Stimulated activated CD8-positive, alpha-beta memory T cell treated with anti-CD3 and anti-CD28 coated beads, Interleukin-7, amount 100 ng/mL, for 48 hours (primary cell): ENCODE measurements around the gene PROX1.

Experiments
- DNase-seq, 2 donors: peaks; one replicate each; pipeline ENCODE4 v3.0.0-alpha.2; 2020; ENCODE audit warnings: low read depth in 1 of 2; ENCODE audit errors: extremely low read depth in 1 of 2

Gene PROX1, protein sequence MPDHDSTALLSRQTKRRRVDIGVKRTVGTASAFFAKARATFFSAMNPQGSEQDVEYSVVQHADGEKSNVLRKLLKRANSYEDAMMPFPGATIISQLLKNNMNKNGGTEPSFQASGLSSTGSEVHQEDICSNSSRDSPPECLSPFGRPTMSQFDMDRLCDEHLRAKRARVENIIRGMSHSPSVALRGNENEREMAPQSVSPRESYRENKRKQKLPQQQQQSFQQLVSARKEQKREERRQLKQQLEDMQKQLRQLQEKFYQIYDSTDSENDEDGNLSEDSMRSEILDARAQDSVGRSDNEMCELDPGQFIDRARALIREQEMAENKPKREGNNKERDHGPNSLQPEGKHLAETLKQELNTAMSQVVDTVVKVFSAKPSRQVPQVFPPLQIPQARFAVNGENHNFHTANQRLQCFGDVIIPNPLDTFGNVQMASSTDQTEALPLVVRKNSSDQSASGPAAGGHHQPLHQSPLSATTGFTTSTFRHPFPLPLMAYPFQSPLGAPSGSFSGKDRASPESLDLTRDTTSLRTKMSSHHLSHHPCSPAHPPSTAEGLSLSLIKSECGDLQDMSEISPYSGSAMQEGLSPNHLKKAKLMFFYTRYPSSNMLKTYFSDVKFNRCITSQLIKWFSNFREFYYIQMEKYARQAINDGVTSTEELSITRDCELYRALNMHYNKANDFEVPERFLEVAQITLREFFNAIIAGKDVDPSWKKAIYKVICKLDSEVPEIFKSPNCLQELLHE

DNA sequence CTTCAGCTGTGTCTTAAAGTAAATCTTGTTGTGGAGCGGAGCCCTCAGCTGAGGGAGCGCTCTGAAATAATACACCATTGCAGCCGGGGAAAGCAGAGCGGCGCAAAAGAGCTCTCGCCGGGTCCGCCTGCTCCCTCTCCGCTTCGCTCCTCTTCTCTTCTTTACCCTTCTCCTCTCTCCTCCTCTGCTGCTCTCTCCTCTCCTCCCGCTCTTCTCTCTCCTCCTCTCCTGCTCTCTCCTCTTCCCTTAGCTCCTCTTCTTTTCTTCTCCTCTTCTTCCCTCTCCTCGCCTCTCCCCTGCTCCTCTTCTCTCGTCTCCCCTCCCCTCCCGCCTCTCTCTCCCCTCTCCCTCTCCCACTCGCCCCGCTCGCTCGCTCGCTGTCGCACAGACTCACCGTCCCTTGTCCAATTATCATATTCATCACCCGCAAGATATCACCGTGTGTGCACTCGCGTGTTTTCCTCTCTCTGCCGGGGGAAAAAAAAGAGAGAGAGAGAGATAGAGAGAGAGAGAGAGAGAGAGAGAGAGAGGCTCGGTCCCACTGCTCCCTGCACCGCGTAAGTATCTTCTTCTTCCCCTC, at the start of gene PROX1:
Gene PROX1 (plus strand): TSS at position 47 of the 580 bp plus-strand sequence. CDS start 8,563 bp downstream, outside the sequence.
- no peak for DNase-seq

DNA sequence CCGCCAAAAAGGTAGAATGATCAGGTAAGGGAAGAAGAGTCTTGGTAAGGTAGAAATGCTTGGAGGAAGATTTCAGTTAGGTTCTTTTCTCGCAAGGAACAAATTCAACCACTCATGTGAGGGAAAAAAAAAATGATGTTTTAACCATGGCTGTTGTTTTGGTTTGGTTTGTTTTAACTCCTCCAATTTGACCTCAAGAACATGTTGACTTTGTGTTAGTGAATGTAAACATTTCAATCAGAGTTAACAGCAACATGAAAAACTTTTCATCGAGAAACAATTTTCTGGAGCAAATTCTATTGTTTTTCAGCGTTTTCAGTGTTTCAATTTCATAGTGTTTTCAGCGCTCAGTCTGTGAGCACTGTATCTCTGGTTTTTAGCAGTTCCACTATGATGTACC, 49.0 kb upstream of the PROX1 start:
- no peak for DNase-seq

DNA sequence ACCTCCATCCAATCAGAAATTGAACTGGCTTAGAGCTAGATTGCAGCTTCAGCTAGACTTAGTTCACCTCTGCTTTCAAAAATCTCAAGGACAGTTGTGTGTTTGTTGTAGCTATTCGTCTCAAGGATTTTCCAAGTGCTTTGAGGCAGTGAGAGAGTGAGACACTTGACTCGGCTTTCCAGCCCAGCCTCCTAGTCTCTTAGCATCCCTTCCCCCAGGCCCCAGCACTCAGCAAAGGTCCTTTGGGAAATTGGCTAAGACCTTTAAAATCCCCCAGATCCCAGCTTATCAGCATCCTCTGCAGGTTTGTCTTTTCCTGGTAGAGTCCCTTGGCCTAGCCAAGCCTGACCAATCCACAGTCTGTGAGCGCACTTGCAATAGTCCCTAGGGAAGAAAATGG, 47.9 kb upstream of the PROX1 start:
- no peak for DNase-seq

DNA sequence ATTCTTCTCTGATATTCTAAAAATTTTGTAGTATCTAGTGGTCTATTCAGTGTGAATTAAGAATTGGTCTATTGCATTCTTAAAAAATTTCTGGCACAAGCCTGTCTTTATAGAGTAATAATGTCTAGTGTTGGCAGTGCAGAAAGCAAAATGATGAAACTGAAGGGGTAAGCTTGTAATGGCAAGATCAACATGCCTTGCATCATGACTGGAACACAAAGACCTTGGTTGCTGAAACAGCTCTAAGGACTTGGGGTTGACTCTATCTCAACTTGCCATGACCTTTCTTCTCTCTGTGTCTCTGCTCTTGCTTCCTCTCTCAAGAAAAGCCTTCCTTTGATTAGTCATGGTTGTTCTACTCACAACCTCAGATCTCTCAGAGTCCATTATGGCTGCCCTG, 46.8 kb upstream of the PROX1 start:
- no peak for DNase-seq

DNA sequence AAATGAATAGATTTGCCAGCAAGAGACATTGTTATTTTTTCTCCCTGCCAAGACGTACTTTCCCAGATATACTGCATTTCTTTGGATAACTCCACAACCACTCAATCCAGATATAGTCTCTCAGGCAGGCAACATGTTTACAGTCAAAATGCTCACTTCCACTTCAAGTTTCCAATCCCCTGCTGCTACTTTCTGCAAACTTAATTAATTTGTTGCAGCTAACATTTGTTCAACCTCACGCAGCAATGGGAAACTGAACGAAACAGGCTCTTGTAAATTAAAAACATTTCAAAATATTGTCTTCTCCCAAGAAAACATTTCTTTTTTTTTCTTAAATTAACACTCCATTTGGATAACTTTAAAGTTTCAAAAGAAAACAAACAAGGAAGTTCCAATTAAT, 45.7 kb upstream of the PROX1 start:
- no peak for DNase-seq

DNA sequence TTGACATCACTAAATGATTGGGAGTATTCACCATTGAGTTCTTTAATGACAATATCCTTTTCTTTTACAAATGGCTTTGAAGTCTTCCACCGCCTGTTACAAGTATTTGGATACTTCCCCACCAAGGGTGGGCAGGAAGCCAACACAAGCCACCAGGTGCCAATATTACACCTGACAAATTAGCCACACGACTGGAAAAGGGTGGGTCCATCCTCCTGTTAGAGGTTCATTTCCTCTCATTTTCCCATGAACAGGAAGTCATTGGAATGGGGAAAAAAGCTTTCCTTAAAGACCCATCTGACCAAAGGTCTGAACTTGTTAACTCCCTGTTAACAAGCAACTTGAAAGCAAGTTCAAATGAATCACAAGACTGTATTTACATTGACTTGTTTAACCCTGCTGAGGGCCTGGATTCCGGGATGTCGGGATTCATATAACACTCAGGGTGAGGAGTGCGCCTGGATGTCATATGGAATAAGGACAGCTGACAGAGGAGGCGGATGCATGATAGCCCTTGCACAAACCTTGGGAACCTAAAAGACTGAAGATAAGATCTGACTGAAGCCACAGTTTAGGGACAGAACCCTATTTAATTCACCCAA, 40.5 kb upstream of the PROX1 start:
- no peak for DNase-seq

DNA sequence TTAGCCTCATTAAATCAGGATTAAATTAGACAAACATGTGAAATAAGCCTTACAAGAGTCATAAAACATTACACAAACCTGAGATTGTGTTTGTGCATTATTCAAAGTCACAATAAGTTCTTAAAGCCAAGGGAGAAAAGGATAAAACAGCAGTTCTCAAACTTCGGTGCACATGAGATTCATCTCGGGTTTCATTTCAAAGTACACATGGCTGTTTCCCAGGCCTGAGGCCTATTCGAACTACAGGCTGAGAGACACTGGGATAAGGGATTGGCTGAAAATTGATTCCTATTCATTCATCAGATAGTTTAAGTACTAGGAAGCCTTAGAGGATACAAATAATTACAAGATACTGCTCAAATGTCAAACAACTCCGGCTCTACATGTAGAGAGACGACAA, 35.9 kb upstream of the PROX1 start:
- no peak for DNase-seq

DNA sequence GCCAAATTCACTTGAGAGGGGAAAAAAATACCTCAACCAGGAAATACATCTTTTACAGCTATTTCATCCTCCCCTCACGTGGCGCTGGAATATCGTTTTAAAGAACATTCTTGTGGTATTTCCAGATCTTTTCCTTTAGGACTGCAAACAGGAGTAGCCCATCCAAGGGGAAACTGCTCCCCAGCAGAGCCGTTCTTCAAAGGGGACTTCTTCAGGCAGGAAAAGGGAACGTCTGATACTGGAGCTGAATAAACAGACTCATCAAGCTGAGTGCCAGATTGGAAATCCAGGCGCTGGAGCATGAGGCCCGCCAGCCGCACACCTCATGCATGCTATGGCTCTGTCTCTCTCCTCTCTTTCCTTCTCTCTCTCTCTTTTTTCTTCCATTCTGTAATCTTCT, 34.0 kb upstream of the PROX1 start:
- no peak for DNase-seq

DNA sequence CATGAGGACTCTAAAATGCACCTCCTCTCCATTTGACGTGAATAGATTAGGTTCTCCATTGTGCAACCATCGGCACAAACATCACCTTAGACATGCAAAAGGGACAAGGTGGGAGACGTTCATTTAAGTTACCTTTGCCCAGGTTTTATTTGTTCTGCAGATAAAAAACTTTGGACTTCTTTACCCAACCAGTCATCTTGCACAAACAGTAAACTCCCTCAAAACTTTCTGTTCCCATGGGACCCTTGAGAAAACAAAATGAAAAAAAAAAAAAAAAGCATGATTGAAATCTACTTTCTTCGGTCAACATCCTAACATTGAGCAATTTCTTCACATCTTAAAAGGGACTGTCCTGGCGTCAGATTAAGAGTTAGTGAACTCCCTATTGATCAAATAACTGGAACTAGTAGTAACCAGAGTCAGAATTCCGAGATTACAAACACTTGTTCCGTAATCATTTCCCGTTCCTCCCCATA, 31.4 kb upstream of the PROX1 start:
- DNase-seq: no peak

DNA sequence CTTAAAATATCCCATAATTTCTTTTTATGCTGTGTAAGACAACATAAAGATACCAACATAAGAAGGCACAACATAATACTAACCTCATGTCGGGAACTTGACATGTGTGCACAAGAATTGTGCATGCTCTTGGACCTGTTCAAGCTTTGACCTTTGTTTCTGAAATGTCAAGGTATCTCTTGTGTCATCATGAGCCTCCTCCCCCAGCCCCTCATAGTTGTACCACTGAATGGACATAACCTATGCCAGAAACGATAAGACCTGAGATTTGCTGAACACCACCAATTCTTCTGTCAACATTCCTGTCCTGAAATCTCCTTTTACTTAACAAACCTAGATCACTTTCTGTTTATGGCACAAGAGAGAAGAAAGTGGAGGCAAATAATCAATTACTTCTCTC, 29.4 kb upstream of the PROX1 start:
- no peak for DNase-seq

DNA sequence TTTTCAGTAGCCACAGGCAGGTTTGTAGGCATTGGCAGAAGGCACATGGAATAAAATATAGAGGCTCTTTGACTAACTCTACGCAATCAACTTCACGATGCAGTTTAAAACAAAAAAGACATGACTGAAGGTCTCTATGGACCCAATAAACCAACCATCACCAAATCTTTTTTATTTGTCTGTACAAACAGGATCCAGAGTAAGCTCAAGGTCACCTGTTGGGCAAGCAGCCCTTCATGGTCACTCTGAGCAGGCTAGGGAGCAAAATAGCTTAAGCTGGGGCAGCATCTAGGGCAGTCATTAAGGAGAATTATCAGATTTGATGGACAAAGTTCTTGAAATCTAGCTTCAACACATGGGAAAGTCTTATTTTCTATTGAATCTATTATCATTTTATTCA, 26.8 kb upstream of the PROX1 start:
- DNase-seq: no peak

DNA sequence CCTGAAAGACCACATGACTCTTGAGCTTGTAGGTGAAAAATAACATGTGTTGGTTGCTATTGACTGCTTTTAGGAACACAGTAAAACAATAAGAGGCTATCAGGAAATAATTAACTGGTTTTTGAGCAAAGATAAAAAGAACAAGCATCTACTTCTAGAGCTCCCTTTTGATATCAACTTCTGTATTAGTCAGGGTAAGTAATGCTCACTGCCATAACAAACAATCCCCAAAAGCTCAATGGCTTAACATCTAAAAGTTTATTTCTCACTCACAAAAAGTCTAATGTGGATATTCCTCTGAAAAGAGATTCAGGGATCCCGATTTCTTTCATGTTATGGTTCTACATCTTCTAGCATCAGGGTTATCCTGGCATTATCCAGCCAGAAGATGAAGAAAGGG, 25.3 kb upstream of the PROX1 start:
- DNase-seq: no peak

DNA sequence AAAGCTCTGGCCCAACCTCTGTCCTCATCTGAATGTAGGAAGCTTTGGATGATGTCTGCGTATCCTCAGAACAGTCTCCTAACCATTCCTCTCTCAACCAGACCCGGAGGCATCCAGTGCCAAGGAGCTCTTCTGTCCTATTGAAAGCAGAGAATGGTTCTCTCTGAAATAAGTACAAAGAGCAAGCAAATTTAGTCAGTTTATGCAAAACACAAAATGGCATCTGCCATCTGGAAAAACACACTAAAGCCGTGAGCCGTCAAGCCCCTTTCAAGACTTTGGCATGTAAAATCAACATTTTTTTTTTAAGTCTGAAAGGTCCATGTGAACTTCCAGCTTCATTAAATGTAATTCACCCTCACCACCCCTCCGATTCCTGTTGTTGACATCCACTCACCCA, 21.7 kb upstream of the PROX1 start:
- DNase-seq: no peak

DNA sequence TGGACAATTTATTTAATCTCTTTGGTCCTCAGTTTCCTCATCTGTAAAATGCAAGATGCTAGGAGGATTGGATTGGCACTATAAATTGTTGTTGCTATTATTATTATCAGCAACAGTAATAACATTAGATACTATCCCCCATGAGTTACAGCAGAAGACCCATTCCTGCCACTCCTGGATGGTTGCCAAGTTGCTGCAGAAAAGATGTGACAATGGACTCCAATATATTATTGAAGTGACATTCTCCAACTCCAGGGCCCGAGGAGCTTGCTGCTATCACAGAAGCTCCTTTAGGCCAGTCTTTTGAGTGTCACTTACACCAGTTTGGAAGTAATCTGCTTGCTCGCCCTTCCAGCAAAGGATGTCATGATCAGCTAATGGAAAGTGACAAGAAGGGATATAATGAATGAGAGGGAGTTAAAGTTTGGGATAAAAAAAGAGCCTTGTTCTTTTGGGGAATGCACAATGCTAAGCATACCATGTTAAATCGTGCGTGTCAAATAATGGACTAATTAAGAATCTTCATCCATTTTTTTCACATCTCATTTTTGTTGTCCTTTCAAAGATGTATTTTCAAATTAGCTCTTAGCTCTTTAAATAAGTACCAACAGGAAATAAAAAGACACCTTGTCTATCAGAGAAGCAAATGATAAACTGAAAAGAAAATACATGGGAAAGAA, 19.5 kb upstream of the PROX1 start:
- no peak for DNase-seq

DNA sequence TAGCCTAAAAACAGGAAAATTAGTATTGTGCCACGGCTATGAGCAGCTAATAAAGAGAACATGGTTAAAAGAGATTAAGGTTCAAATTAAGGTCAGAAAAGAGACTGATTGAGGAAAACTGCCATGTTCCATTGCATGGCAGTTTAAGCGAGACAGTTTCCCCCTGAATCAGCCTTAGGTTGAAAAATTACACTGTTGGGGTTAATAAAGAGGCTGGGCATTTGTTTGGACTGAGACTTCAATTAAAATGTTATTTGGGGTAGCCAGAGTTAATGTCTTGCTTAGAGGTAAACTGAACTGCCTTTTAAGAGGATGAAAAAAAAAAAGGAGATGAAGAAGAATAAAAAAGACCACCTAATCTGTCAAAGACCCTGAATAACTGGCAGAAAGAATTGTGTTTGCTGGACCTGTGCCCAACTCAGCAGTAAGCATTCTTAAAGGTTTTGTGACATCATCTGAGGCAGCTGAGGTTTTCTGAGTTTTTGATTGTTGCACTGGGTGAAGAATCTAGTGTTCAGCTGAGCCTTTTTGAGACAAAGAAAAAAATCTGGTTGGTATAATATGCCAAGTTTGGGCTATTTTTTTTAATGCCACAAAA, 17.7 kb upstream of the PROX1 start:
- no peak for DNase-seq

DNA sequence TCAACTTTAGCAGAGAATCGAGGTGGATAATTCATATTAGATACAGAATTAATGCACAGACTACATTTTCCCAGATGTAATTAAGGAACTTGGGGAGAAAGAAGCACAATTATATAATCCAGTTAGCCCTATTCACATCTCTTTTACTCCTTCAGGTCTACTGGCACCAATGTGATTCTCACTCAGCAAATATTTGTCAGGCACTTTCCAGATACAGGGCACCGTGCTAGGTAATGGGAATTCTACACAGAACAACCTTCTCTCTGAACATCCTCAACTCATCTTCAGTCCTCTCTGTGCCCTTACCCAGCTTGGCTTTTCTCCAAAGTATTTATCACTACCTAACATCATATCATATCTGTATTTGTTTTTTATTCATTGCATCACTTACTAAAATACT, 15.6 kb upstream of the PROX1 start:
- no peak for DNase-seq

DNA sequence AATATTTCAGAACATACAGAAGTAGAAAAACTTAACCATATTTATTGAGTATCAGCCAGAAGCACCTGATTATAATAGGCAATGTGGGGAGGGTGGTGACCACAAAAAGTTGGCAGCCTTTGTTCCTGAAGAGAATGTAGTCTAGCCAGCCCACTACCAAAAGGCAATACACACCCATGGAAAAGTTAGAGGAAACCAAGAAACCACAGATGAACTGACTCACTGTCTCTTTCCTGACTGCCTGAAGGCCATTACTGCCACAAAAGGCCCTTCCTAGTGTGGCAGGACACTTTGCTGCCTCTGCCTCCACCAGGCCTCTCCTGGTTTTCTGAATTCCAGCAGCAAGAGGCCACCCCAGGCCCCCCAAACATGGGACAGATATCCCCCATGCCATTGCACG, 14.6 kb upstream of the PROX1 start:
- no peak for DNase-seq

DNA sequence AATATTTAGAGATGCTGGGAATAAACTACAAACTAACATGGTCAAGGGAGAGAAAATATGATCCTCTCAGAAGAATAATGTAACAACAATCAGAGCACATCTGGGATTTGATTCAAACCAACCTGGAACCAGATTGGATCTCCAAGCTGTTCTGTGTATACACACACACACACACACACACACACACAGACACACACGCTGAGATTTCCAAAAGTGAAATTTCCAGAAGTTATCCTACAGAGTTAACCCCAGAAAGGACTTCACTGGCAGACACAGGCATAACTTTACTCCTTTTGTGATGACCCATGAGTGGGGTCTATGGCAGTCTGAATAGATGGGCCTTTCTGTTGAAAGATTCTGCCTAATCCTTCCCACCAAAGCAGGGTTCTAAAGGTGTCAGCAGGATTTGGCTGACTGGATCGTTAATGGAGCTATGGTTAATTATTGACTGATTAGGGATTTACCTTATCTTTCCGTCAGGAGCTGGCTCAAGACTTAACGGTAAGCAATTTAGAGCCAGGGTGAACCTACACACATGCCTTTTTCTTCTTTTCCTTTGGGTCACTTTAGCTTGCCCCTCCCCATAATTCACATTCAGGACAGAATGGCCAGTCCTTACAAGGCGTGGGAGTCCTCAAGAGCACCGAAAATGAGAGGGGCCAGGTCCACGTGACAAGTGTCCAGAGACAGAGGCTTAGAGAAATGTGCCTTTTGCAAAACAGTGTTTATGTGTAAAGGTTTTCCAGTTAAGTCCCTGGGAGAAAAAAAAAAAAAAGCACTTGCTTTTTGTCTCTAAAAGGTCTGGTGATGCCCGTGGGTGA, 10.9 kb upstream of the PROX1 start:
- DNase-seq: no peak

DNA sequence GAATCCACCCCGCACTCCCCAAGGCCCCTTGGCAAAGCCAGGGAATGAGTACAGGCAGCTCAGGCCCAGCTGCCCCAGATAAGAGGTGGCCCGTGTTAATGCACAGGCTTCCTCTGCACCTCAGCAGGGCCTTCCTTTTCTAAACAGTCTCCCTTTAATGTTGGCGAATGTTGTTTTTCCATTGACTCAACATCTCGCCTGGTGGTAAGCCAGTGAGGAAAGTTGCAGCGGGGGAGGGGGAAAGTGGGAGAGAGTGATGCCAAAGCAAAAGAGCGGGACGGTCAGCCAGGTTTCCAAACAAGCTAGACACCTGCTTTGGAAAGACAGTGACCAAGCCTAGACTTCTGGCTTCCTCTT, 10.3 kb upstream of the PROX1 start:
- DNase-seq: no peak

DNA sequence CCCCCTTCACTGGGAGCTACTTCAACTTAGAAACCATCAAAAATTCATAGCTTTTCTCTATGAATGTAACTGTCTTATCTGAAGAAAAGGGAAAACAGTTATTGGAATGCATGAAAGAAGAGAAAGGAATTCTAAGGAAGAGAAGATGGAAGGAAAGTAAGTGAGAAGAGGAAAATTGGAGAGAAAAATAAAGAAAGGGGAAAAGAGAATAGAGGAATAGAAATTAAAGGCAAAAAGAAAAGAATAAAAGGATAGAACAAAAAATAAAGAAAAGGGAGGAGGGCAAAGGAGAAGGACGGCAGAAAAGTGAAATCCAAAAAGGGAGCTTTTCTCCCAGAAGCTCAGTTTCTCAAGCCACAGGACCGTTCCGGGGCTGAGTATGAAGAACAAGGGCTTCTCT, 9.9 kb upstream of the PROX1 start:
- DNase-seq: no peak
